Activated CD8-positive, alpha-beta memory T cell treated with anti-CD3 and anti-CD28 coated beads for 36 hours (primary cell): ENCODE measurements around the gene ZDHHC14. TPM values are rescaled to one million over a fixed set of nuclear protein-coding genes. Genes with fewer than 3 reads are reported as not detected.
"Not testable (repeated sequence)": the region's sequence is repeated elsewhere in the genome, so short reads cannot be mapped to it uniquely, and the experiment has no call there.

Source experiments
- CTCF ChIA-PET: fragments of 350-600 bp; sonication (Branson Sonifier 250); formaldehyde crosslinking; loops from one replicate; lab custom pipeline; 2021; ENCODE audit warnings: antibody characterized with exemption; lab: Charles Lee
- POLR2A ChIA-PET: fragments of 350-600 bp; sonication (Branson Sonifier 250); formaldehyde crosslinking; loops from one replicate; lab custom pipeline; 2021; ENCODE audit warnings: antibody characterized with exemption; lab: Charles Lee
- total RNA-seq, 2 experiments: library from RNA; stranded (reverse); gene quantifications; one replicate each; pipeline ENCODE4 v1.2.3, GENCODE V29; 2021

The ZDHHC14 gene
- total RNA-seq, 2 experiments from 2014 or later, result 6.5 to 7.2 TPM

- ChIA-PET CTCF (no interaction called here), POLR2A (no interaction called here)
Observed at GRCh38 chr6:157561929-157562810, 181.2 kb downstream of the ZDHHC14 start.

- ChIA-PET POLR2A (no interaction called here), CTCF (no interaction called here)
Observed at GRCh38 chr6:157562997-157563396, 182.0 kb downstream of the ZDHHC14 start.

GRCh38 chr6:157563611-157564284, 182.8 kb downstream of the ZDHHC14 start:
- ChIA-PET CTCF (no interaction called here), POLR2A (no interaction called here)

GRCh38 chr6:157568702-157569101, 187.7 kb downstream of the ZDHHC14 start:
- POLR2A ChIA-PET, result no interaction called here

GRCh38 chr6:157569543-157569942, 188.6 kb downstream of the ZDHHC14 start:
- ChIA-PET CTCF (no interaction called here), POLR2A (interaction anchor here (0.5 kb wide), 1 partner anchor 71 kb away, joined by 4 read pairs; no protein-coding TSS in a partner anchor)

More at GRCh38 chr6:157568702-157569101, 187.7 kb downstream of the ZDHHC14 start:
- CTCF ChIA-PET, result no interaction called here

- ChIA-PET CTCF (interaction anchor here (1.2 kb wide), 1 partner anchor 187 kb away, joined by 3 read pairs; no protein-coding TSS in a partner anchor), POLR2A (no interaction called here)
Observed at GRCh38 chr6:157570104-157570503, 189.1 kb downstream of the ZDHHC14 start.

- POLR2A ChIA-PET, result no interaction called here
- CTCF ChIA-PET, result interaction anchor here (1.2 kb wide), 1 partner anchor 186 kb away, joined by 3 read pairs; no protein-coding TSS in a partner anchor
Observed at GRCh38 chr6:157570752-157571151, 189.8 kb downstream of the ZDHHC14 start.

- CTCF ChIA-PET, result interaction anchor here (0.5 kb wide), 1 partner anchor 30 kb away, joined by 4 read pairs; no protein-coding TSS in a partner anchor
- POLR2A ChIA-PET, result no interaction called here
Observed at GRCh38 chr6:157571269-157571668, 190.3 kb downstream of the ZDHHC14 start.

GRCh38 chr6:157571950-157572349, 191.0 kb downstream of the ZDHHC14 start:
- ChIA-PET POLR2A (no interaction called here), CTCF (interaction anchor here (0.5 kb wide), 1 partner anchor 30 kb away, joined by 4 read pairs; no protein-coding TSS in a partner anchor)

GRCh38 chr6:157574851-157575424, 193.9 kb downstream of the ZDHHC14 start:
- POLR2A ChIA-PET, result no interaction called here

GRCh38 chr6:157575436-157576145, 194.6 kb downstream of the ZDHHC14 start:
- POLR2A ChIA-PET, result no interaction called here
- CTCF ChIA-PET, result no interaction called here

More at GRCh38 chr6:157574851-157575424, 193.9 kb downstream of the ZDHHC14 start:
- CTCF ChIA-PET, result no interaction called here

- CTCF ChIA-PET, result interaction anchor here (0.7 kb wide), 1 partner anchor 222 kb away, joined by 3 read pairs; no protein-coding TSS in a partner anchor
- POLR2A ChIA-PET, result not testable (repeated sequence)
Observed at GRCh38 chr6:157576991-157577390, 196.0 kb downstream of the ZDHHC14 start.

- CTCF ChIA-PET, POLR2A ChIA-PET: not testable (repeated sequence)
Observed at GRCh38 chr6:157578527-157578926, 197.5 kb downstream of the ZDHHC14 start.

GRCh38 chr6:157579467-157580031, 198.6 kb downstream of the ZDHHC14 start:
- POLR2A ChIA-PET, result no interaction called here
- CTCF ChIA-PET, result interaction anchor here (0.6 kb wide), 1 partner anchor 329 kb away, joined by 3 read pairs; no protein-coding TSS in a partner anchor

- ChIA-PET POLR2A (no interaction called here), CTCF (no interaction called here)
Observed at GRCh38 chr6:157584036-157584435, 203.0 kb downstream of the ZDHHC14 start.

GRCh38 chr6:157585274-157586087, 204.5 kb downstream of the ZDHHC14 start:
- POLR2A ChIA-PET, result no interaction called here
- CTCF ChIA-PET, result no interaction called here

GRCh38 chr6:157586088-157586414, 205.1 kb downstream of the ZDHHC14 start:
- ChIA-PET CTCF (no interaction called here), POLR2A (no interaction called here)

GRCh38 chr6:157586476-157587126, 205.6 kb downstream of the ZDHHC14 start:
- POLR2A ChIA-PET, result no interaction called here
- CTCF ChIA-PET, result no interaction called here
